Natural killer cell (primary cell): ENCODE measurements around the gene TARS3. TPM values are rescaled to one million over a fixed set of nuclear protein-coding genes. Genes with fewer than 3 reads are reported as not detected.

ENCODE experiments used
- ATAC-seq, 3 donors: fragments of 150-1000 bp in 2 of 3; fragments of 200-7000 bp in 1 of 3; cut with Tn5 transposase; 1 replicate in 1 of 3; 2 replicates in 2 of 3; pipeline ENCODE4 v1.10.0; 2021; ENCODE audit warnings: mild to moderate bottlenecking in 2 of 3, moderate library complexity in 2 of 3
- DNase-seq, 2 donors: peaks; one replicate each; pipeline versions ENCODE4 v3.0.0 to v3.0.0-alpha.2; 2013 to 2021; ENCODE audit warnings: mixed read lengths in 1 of 2
- H3K27ac ChIP-seq: one replicate; pipeline ENCODE4 v1.5.1; 2013; ENCODE audit warnings: mild to moderate bottlenecking, low read length
- H3K27me3 ChIP-seq: one replicate; pipeline ENCODE4 v1.6.1; 2013; ENCODE audit warnings: low read length; ENCODE audit not compliant: control insufficient read depth, insufficient read depth
- H3K36me3 ChIP-seq: one replicate; pipeline ENCODE4 v1.6.1; 2013; ENCODE audit warnings: low read length; ENCODE audit not compliant: control insufficient read depth, insufficient read depth
- H3K4me1 ChIP-seq: one replicate; pipeline ENCODE4 v1.6.1; 2013; ENCODE audit warnings: low read length; ENCODE audit not compliant: control insufficient read depth, insufficient read depth
- H3K4me3 ChIP-seq: one replicate; pipeline ENCODE4 v1.5.1; 2013; ENCODE audit warnings: low read length
- H3K9me3 ChIP-seq: one replicate; pipeline ENCODE4 v1.6.1; 2013; ENCODE audit warnings: low read length; ENCODE audit not compliant: control insufficient read depth, insufficient read depth
- H3K27ac Mint-ChIP-seq, 2 donors: one replicate each; pipeline ENCODE4 v1.8.0; 2022; ENCODE audit warnings: mild to moderate bottlenecking in 2 of 2, mixed read lengths in 2 of 2, moderate library complexity in 1 of 2
- H3K27me3 Mint-ChIP-seq, 2 donors: one replicate each; pipeline ENCODE4 v1.8.0; 2022; ENCODE audit warnings: low read depth in 2 of 2, mixed read lengths in 2 of 2
- H3K36me3 Mint-ChIP-seq: one replicate; pipeline ENCODE4 v1.8.0; 2022; ENCODE audit warnings: mixed read lengths
- H3K4me1 Mint-ChIP-seq, 2 donors: one replicate each; pipeline ENCODE4 v1.8.0; 2022; ENCODE audit warnings: mixed read lengths in 2 of 2
- H3K4me3 Mint-ChIP-seq: one replicate; pipeline ENCODE4 v1.8.0; 2022; ENCODE audit warnings: mild to moderate bottlenecking, moderate library complexity, mixed read lengths
- H3K9me3 Mint-ChIP-seq, 2 donors: one replicate each; pipeline ENCODE4 v1.8.0; 2022; ENCODE audit warnings: mixed read lengths in 2 of 2
- WGBS: methylation state at CpG from one replicate; pipeline ENCODE4 v1.1.7; 2013; ENCODE audit warnings: missing lambda C conversion rate; ENCODE audit not compliant: insufficient coverage; 5-methylcytosine and 5-hydroxymethylcytosine counted together
- intact Hi-C: fragments of 100-400 bp; cut with micrococcal nuclease; formaldehyde crosslinking; loops from one replicate; pipeline ENCODE4 v1.14.2; 2022
- total RNA-seq, 4 donors: library from RNA; stranded (reverse); fragments of 120-200 nt in 1 of 4; gene quantifications; one replicate each; pipeline versions ENCODE4 v1.2.3 to v1.2.4, GENCODE V29; 2013 to 2022
- TF ChIP-seq, protein P1 (sequence below): fragments of 200-600 bp; IDR thresholded peaks from one replicate; pipeline ENCODE4 v1.8.0; 2022; ENCODE audit warnings: antibody characterized with exemption

Gene TARS3
- total RNA-seq, 3 donors from 2014 or later (not counting 1 experiment from before 2014, with no cell fraction given), result 11.6 to 20.5 (median 12.1) TPM

DNA sequence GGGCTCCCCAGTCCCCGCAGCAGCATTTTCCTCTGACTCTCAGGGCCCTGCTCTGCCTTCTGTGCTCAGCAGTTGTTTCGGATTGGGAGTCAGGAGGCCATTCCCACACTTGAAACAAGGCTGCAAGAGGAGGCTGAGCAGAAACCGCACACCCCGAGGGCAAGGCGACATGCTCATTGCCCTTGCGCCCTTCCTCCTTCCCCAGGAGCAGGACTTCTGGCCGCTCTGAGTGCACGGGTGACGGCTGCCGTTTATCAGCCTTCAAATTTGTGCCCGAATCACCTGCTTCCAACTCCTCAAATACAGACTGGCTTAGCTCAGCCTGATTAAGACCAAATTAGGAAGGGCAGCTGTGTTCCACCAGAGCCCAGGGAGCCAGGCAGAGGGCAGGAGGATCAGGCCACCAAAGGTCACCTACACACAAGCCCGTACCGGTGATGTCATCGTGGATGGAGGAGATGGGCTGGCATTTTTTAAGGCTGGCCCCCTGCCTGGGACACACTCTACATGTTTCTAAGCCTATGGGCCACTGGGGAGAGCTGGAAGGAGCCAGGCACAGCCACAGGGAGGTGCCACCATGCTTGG is 110.2 kb downstream of the TARS3 start:
- no peaks in the 10 kb centered on the region for H3K36me3 ChIP-seq
- H3K36me3 Mint-ChIP-seq, result peaks cover 5% of the 10 kb centered on the region
- DNase-seq (no peak), ATAC-seq (no peak)
- no peak overlapping the region for H3K27ac ChIP-seq
- H3K27me3 ChIP-seq, result no peaks in the 10 kb centered on the region
- no peaks in the 10 kb centered on the region for H3K4me1 ChIP-seq
- peaks cover 4 to 7% of the 10 kb centered on the region in 2 donors for H3K4me1 Mint-ChIP-seq
- no peaks in the 10 kb centered on the region for H3K27me3 Mint-ChIP-seq
- intact Hi-C loops, result no loop called here
- H3K27ac Mint-ChIP-seq, result no peak overlapping the region
- no peaks in the 10 kb centered on the region for H3K9me3 ChIP-seq
- no peak overlapping the region for H3K4me3 ChIP-seq
- WGBS, result 92% methylated on average over 14 of the region's 14 CpGs
- no peaks in the 10 kb centered on the region for H3K9me3 Mint-ChIP-seq
- H3K4me3 Mint-ChIP-seq, result no peak overlapping the region
- TF ChIP-seq, protein P1, sequence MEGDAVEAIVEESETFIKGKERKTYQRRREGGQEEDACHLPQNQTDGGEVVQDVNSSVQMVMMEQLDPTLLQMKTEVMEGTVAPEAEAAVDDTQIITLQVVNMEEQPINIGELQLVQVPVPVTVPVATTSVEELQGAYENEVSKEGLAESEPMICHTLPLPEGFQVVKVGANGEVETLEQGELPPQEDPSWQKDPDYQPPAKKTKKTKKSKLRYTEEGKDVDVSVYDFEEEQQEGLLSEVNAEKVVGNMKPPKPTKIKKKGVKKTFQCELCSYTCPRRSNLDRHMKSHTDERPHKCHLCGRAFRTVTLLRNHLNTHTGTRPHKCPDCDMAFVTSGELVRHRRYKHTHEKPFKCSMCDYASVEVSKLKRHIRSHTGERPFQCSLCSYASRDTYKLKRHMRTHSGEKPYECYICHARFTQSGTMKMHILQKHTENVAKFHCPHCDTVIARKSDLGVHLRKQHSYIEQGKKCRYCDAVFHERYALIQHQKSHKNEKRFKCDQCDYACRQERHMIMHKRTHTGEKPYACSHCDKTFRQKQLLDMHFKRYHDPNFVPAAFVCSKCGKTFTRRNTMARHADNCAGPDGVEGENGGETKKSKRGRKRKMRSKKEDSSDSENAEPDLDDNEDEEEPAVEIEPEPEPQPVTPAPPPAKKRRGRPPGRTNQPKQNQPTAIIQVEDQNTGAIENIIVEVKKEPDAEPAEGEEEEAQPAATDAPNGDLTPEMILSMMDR, result no peak

DNA sequence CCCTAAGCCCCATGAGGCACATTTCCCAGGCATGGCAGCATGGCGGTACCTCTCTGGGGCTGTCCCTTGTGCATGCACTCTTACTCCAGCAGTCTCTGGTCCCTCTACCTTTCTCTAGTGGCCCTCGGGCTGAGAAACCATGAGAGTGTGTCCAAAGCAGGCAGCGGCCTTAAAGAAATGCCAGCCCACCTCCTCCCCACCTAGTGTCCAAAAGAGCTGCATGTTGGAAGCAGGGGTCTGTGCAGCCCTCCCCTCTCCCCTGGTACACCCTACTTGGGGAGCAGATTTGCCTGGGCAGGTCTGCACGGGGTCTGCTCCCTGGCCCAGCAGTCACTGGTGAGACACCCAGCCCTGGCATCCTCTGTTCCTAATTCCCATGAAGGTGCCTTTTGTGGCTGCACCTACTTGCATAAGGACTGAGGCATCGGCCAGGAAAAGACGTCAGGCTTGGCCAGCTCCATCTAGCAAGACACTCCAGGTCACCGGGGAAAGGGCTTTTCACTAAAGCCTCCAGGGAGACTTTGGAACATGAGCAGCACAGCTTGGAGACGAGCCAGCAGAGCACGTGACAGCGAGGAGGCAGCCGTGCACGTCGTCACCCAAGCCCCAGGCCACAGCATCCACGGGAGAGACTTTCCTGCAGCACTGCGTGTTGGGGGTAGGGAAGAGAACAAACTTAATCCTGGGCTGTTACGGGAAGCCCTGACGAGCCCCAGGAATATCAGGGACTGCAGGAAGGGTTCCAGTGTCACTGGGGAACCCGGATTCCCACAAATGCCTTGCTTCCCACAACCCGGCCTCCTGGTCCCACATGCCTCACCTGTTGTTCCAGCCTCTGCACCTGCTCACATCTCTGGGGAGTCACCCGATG is 110.9 kb downstream of the TARS3 start:
- no peak overlapping the region for H3K27ac Mint-ChIP-seq
- no peak overlapping the region for H3K27ac ChIP-seq
- no peaks in the 10 kb centered on the region for H3K27me3 ChIP-seq
- ATAC-seq (no peak), DNase-seq (no peak)
- TF ChIP-seq, protein P1, result no peak
- H3K9me3 ChIP-seq, result no peaks in the 10 kb centered on the region
- 65% methylated on average over 20 of the region's 20 CpGs for WGBS
- H3K36me3 Mint-ChIP-seq, result peaks cover 5% of the 10 kb centered on the region
- H3K4me3 ChIP-seq, result no peak overlapping the region
- no peaks in the 10 kb centered on the region for H3K4me1 ChIP-seq
- H3K27me3 Mint-ChIP-seq, result no peaks in the 10 kb centered on the region
- H3K4me3 Mint-ChIP-seq, result no peak overlapping the region
- H3K9me3 Mint-ChIP-seq, result no peaks in the 10 kb centered on the region
- intact Hi-C loops, result no loop called here
- no peaks in the 10 kb centered on the region for H3K36me3 ChIP-seq
- peaks cover 4 to 7% of the 10 kb centered on the region in 2 donors for H3K4me1 Mint-ChIP-seq

DNA sequence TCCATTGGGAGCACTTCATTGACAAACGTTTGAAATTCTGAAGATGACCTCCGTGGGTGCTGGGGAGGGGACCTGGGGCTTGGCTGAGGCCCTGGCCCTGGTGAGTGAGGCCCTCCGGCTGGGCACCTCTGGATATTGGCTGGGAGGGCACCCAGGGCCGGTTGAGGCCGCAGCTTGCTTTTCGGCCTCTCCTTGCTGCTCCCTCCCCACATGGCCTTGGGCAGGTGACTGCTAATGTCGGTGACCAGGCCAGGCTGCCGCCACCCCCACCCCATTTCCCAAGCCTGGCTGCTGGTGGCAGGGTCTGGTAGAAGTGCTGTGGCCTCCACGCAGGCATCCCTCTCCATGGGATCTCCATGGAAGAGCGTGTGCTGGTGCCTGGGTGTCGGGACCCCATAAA is 111.6 kb downstream of the TARS3 start:
- WGBS, result 91% methylated on average over 11 of the region's 11 CpGs

More for the DNA sequence above, 111.6 kb downstream of the TARS3 start:
- Mint-ChIP-seq H3K36me3 (peaks cover 5% of the 10 kb centered on the region), H3K27me3 (no peaks in the 10 kb centered on the region), H3K4me1 (peaks cover 4 to 7% of the 10 kb centered on the region in 2 donors), H3K4me3 (no peak overlapping the region), H3K27ac (no peak overlapping the region), H3K9me3 (no peaks in the 10 kb centered on the region)
- Histone ChIP-seq H3K36me3 (no peaks in the 10 kb centered on the region), H3K27me3 (no peaks in the 10 kb centered on the region), H3K27ac (no peak overlapping the region), H3K4me3 (no peak overlapping the region), H3K4me1 (no peaks in the 10 kb centered on the region), H3K9me3 (no peaks in the 10 kb centered on the region)
- ATAC-seq, result no peak
- DNase-seq, result no peak
- TF ChIP-seq, protein P1, result no peak
- intact Hi-C loops, result no loop called here
